Fibroblast of skin of scalp (primary cell): ENCODE results near the gene COL5A2.

Experiments used
- DNase-seq: peaks from one replicate; pipeline ENCODE4 v3.0.0-alpha.2; 2013

COL5A2 gene

DNA sequence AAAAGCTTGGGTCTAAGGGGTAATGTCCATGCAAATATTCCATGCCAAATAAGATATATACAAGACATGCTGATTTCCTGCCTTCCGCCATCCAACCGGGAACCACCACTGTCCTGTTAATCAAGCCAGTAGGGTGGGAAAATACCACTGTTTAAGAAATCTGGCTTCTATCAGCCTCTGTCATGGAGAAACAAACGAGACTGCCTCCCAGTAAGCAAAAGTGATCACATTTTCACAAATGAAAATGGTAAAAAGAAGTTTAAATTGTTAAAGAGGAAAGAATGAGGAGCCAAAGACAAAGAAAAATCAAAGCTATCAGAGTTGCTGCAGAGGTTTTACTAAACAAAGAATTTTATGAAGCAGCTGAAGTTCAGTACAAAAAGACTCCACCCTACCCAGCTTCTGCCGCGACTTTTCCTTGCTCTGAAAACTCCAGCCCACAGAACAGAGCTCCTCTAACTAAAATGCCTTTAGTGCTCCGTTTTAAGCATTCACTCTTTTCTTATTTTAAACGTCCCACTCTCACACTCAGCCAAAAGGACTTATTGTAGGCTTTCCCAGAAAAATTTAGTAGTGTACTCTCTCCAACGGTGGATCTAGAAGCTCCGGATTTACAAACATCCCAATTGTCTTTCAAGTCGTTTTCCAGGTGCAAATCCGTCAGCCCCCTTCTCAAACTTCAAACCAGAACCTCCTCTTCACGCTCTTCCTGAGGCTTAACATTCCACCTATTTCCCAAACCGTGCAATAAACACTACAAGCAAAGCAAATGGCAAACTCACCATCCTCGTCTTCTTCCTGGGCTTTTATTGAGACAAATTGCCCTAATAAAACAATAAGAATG is 613 bp downstream of the COL5A2 start:
- DNase-seq = peak; percentile 85

DNA sequence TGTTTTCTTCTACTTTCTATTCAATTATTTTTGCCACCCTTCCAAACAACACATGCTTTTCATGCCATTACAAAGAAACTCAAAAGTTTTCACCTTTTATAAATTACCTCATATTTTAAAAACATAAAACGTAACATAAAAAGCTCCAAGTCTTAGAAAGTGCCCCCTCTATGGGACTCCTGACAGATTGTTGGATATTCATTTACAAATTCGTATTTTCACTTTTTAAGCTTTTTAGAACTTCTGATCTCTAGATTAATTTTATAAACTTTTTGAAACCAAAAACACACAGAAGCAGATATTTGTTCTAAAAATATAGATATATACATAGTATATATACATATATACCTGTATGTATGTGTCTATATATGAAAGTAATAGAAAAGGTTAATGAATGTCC is 1.5 kb downstream of the COL5A2 start:
- DNase-seq = peak; percentile 32

DNA sequence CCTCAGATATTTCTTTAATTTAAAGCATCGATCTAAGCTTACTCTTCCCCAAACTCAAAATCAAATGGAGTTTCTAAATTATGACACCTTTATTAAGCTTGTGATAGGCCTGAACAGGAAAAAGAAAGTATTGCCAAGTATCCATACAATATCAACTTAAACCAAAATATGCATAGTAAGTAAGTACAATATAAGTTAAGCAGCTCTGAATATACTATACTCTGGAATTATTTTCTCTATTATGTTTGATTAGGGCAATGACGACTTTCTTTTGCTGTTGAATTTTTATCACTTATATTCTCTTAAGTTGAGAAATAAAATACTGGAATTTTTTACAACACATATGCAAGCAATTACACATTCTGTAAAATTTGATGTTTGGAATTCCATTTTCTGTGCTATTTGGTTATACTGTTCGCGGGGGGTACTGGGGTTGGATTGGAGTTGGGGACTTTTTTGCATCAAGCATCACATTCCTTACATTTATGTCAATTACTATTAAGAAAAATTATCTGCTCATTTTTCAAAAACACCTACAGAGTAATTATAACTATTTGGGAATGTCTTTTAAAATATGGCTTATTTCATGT is 2.2 kb downstream of the COL5A2 start:
- peak; percentile 82 for DNase-seq

DNA sequence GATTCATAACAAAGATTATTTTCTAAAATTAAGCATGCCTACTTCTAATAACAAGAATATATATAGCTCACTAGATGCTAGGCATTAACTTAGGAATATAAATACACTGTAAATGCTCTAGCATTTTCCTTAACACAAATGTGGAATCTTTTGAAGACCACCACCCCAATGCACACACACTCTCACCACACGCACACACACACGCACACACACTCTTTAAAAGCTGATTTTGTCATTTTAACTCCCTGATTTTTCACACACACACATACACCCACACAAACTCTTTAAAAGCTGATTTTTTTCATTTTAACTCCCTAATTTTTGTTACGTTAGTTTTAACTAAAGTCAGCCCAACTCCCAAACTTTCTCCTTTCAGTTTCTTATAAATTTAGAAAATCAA is 3.0 kb downstream of the COL5A2 start:
- no peak for DNase-seq

DNA sequence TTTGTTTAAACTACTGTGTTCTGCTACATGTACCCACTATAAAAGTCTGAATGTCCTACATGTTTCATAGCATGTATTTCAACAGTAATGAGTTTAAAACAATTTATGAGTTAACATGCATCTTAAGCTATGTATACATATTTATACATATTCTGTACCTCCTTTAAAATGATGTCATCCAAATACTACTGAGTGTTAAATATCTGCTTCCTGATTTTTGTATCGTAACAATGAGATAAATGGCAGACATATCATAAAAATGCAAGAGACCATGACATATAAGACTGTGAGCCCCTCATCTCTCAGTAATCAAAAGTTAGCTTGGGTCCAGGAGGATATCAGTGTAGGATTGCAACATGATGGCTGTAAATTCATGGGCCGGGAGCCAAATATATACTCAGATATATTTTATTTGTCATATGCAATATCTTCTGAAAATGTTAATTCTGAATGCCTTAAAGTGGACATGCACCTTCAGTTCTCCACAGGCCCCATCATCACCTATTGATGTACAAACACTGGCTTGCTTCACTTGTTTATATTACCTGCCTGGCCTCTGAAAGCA is 3.6 kb downstream of the COL5A2 start:
- DNase-seq = peak; percentile 38

DNA sequence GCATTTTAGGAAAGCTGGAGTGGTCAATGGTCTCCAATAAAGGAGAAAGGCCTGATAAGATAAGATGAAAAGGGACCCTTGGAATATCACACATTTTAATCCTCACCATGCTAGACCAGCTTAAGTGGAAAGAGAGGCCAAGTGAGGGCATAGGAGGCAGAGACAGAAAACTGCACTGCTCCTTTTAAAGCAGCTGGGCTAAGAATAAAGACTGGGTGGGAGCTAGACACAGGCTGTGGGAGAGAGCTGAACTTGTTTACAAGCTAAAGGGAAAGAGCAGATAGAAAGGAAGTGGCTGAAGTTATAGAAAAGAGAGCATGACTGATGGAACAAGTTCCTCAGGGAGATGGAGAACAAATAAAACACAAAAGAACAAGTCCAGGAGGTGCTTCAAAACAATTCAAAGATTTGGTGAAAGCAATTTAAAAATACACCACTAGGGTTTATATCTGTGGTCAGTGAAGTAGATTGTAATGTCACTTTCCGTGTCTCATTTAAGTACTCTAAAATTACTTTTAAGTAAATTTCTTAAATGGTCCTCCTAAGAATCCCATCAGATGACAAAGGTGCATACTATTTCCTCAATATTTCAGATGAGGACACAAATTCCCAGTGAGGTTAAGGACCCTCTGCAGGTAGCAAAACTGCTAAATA is 7.5 kb downstream of the COL5A2 start:
- no peak for DNase-seq

DNA sequence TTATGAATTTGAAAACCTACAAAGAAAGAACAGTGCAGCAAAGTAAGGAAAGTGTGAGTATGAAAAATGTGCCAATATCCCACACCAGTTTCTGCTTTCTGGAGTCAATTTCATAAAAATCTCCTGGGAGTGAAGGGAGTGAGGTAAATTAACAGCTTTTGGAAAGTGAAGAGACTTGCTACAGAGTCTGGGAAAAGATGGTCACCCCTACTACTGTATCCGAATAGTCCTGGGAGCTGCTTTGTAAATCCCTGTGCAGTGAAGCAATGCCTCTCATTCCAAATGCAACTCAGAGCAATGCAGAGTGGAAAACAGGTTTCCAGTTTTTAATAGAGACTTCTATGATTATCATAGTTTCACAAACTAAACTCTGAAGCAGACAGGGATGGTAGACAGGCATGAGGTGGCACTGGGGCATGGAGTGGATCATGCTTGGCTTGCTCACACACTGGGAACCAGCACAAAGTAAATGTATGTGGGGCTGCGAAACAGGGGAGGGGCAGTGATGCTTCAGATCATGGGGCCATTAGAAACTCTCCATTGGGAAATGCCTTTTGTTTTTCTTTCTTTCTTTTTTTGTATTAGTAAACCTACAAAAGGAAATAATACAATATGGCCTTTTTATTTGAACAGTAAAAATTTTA is 10.6 kb downstream of the COL5A2 start:
- no peak for DNase-seq

DNA sequence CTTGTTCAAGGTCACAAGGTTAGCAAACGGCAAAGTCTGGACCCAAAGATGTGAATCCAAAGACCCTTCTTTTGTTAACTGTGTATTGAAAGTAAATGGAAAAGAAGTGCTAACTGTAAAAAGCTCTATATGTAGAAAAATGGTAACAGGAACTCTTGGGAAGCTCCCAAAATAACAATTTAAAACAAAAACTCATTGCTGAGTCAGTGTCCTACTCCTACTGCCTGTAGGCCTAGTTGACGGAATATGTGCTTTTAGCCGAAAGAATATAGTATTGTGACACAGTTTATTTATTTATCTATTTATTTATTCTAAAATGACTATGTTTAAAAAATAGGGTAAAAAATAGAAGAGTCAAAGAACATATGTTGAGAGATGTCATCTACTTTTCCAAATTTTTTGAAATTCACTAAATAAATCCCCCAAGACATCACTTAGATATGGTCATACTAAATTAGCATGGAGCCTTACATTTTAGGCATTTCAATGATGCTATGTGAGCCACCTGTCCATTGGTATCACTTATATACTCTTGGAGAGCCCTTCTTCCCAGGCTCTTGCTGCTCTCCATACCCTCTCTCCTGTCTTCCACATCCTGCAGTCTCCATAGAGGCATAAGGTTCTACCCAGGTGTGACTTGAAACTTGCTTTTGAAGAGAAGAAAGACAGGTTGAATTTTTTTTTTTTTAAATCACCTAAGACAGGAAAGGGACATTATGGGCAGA is 13.7 kb downstream of the COL5A2 start:
- DNase-seq = peak; percentile 35

DNA sequence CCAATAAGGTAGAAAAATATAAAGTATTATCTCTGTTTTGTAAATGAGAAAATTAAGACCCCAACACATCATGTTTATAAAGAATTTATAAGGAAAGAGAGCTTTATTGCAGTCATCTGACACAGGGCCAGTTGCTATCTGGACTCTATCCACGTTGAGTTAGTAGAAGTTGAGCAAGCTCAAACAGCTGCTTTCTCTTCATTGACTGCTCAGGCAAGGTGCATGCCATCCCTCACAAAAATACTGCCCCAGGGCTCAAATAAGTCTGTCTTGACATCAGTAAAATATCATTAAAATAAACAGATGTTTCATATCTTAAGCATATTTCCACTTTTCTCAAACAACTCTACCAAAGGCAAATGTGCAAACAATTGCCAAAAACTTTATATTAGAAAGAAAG is 14.8 kb downstream of the COL5A2 start:
- peak; percentile 43 for DNase-seq

DNA sequence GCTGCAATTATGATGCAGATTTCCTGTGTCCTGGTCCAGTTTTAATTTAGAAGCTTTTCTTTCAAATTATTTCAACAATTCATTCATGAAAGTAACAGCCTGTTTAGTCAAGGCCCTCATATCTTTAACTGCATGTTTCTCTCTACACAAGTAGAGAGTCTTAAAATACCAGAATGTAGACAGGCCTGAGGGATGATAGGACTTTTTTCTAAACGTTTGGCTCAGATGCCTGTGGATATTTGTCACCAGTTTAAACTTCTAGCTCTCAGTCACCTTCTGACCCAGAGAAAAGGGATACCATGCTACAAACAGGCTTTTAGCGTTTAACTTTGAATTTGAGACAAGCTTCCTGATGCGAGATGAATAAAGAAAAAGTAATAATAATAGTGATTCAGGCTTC is 15.7 kb downstream of the COL5A2 start:
- peak; percentile 78 for DNase-seq

DNA sequence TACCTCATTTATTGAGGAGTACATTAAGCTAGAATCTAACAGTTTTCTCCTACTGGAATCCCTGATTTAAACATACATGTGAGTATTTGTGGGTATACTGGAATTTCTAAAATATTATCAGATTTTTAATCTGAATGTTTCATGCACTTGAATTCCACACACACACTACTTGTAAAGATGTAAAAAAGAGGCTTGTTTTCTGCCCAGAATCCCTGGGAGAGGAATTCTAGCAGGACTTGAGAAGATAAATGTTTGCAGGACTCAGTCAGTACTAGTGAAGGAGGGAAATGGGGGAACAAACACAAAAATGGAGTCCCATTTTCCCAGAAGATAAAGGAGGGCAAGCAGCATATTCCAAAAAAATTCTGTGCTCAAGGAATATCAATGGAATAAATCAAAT is 17.0 kb downstream of the COL5A2 start:
- no peak for DNase-seq

DNA sequence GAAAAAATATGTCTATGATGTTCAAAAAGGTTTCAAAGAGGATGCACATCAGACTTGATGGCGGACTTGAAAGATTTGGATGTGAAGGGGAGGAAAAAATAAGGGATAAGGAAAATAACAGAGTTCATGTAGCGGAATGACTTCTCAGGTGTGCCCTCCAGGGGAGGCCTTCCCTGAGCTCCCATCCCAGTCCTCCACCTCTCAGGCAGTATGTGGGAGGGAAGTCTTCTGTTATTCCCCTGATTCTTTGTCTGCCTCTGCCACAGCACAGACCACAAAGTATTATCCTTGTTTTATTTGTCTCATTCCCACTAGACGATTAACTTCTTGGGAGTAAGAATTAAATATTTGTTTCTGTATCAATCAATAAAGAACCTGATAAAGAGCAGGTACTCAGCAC is 17.7 kb downstream of the COL5A2 start:
- DNase-seq = no peak

DNA sequence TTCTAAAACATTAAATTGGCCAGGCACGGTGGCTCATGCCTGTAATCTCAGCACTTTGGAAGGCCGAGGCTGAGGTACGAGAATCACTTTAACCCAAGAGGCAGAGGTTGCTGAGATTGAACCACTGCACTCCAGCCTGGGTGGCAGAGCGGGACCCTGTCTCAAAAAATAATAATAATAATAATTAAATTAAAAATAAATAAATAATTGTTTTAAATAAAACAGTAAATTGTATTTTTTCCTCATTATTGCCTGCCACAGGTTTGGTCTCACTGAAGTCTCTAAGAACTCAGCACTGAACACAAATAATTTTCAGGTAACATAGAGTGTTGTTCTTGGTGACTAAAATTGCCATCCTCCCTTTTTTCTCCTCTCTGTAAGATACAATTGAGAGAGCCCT is 19.8 kb downstream of the COL5A2 start:
- DNase-seq = no peak

DNA sequence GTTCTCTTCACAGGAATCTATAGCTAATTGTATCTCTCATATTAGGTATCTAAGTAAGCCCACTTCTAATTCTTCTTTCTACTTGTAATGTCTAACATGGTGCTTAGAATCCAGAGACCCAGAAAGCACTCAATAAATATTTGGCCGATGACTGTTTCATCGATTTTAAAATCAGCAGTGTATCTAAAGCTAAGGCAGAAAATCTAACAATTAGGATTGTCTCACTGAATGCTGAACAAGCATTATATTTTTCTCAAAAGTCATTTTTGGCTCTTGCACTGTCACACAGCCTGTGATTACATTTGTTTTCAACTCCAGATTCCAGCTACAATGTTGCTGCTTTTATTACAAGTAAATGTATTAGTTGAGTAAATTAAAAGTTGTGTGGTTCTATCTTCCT is 20.3 kb downstream of the COL5A2 start:
- DNase-seq = no peak

DNA sequence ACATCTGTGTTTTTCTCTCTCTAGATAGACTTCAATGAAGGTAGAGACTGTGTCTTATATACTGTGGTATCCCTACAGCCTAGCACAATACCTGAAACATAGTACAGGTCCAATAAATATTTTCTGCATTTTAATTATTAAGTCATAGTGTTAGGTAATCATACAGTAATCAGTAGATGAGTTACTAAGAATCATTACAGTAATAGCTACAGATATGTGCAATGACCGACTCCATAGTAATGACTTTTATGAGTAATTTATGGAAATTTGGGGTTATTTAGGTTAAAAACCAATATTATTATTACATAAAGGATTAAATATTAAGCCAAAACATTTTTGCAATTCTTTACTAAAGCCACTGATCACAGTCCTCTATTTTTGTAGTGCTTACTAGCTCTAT is 21.6 kb downstream of the COL5A2 start:
- DNase-seq = no peak

DNA sequence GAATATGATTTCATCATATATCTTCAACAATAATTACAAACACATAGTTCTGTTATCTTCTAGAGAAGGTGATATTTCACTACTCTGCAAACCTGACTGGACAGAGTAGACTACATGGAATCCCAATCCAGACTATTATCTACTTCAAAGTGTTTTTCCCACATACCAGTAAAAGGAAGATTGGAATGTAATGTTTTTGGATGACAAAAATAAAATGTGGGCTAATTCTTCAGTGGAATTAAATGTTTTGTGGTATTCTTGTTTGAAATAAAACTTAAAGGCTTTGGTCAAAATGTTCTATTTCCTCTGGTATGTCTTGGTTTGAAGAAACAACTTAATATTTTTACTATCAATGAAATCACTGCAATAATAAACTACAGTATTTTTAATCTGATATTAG is 22.1 kb downstream of the COL5A2 start:
- DNase-seq = peak; percentile 62

DNA sequence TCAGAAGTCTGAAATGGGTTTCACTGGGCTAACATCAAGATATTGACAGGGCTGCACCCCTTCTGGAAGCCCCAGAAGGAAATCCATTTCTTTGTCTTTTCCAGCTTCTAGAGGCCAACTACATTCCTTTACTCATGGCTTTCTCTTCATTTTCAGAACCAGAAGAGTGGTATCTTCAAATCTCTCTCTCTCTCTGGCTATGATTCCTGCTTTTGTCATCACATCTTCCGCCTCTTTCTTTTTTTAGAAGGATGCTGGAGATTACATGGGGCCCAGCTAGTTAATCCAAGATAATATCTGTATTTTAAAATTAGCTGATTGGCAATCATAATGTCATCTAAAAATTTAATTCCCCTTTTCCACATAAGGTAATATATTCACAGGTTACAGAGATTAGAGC is 23.8 kb downstream of the COL5A2 start:
- DNase-seq = no peak

DNA sequence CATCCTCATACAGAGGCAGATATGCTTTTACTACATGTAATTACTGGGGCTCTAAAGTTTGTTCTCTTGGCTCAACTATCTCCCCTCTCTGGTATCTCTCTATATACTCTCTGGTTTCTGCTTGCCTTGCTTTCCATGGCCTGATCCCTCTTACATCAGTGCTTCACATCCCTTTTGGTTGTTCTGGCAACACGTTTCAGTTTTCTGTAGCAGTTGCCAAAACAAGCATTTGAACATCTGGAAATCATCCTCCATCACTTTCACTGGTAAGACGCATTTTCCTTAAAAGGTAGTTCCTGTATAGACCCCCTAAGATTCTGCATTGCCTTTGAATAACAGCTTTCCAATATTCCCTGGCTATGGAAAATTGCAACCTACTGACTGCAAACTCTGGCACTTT is 25.9 kb downstream of the COL5A2 start:
- DNase-seq = peak; percentile 93

DNA sequence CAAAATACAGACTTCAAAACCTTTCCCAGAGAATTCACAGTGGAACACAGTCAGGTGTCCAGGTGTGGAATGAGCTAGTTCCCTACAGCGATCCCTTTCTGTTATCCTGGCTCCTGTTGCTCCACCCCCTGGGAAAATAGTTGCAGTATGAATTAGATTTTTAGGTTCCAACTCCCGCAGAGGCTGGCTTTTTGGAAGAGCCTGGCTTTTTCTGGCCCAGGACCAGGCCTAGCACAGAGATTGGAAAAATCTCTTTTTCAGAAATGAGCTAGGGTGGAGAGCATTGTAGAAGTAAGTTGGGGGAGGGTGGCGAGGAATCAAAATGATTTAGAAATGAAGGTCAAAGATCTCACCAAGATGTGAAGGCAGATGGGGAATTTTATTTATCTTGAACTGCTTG is 27.1 kb downstream of the COL5A2 start:
- DNase-seq = no peak

DNA sequence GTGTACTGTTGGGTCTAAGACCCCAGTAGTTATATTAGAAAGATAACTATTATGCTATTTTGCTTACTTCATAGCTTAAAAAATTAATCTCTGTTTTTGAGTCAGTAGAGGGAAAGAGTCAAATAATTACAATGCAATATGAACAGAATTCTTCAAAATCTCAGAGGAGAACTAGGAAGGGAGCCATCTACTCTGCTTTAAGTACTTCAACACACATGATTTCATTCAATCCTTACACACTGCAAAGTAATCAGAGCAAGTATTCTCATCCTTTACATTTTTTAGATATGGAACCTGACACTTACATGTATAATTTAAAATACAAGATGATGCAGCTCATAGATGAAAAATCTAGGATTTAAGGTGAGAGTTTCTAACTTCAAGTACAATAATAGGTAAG is 27.7 kb downstream of the COL5A2 start:
- DNase-seq = no peak

DNA sequence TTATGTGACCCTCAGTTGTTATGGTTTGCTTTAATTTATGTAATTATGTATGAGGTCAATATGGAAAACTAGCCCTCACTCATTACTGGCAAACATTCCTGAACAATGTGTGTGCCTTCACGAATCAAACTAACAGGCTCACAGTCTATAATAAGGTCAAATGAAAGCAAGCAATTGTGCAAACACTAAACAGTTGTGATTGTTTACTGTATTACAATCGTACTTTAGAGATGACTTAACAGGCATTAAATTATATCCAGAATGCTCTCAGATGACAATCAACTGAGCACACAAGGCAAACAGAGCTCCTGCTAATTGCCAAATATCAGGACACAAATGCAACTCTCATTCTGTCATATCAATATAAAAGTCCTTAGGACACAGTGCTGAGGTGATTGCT is 29.5 kb downstream of the COL5A2 start:
- peak; percentile 61 for DNase-seq

DNA sequence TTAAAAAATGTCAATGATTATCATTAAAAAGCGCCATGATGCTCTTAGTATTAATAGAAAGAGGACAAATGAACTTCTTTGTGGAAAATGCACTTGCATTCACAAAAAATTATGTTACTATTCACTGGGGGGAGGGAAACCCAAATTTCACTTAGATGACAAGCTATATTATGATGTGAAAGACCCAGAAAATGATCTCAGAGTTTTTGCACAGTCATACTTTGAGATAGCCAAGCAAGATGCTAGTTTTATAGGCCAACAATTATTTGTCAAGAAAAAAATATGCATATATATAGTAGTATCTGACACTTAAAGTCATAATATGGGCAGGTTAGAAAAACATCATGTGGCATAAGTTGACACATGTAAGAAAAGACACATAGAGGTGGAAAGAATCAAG is 31.6 kb downstream of the COL5A2 start:
- DNase-seq = no peak
